Uterus (tissue), 2 donors: ENCODE measurements around the gene PLOD3.

Experiments used
- POLR2A ChIP-seq, 2 donors: fragments of 450-650 bp; IDR thresholded peaks; one replicate each; pipeline ENCODE4 v1.6.1; 2016; ENCODE audit warnings: antibody characterized with exemption in 2 of 2, mild to moderate bottlenecking in 1 of 2, moderate library complexity in 1 of 2
- TF ChIP-seq, protein P1 (sequence below), 4 experiments: fragments of 200-600 bp in 2 of 4; fragments of 450-650 bp in 2 of 4; sonication (generic) in 2 of 4; IDR thresholded peaks; one replicate each; pipeline ENCODE4 v1.5.1; 2016 to 2019; ENCODE audit warnings: antibody characterized with exemption in 4 of 4, mild to moderate bottlenecking in 2 of 4, moderate library complexity in 1 of 4

- TF ChIP-seq, protein P1, sequence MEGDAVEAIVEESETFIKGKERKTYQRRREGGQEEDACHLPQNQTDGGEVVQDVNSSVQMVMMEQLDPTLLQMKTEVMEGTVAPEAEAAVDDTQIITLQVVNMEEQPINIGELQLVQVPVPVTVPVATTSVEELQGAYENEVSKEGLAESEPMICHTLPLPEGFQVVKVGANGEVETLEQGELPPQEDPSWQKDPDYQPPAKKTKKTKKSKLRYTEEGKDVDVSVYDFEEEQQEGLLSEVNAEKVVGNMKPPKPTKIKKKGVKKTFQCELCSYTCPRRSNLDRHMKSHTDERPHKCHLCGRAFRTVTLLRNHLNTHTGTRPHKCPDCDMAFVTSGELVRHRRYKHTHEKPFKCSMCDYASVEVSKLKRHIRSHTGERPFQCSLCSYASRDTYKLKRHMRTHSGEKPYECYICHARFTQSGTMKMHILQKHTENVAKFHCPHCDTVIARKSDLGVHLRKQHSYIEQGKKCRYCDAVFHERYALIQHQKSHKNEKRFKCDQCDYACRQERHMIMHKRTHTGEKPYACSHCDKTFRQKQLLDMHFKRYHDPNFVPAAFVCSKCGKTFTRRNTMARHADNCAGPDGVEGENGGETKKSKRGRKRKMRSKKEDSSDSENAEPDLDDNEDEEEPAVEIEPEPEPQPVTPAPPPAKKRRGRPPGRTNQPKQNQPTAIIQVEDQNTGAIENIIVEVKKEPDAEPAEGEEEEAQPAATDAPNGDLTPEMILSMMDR (IDR thresholded peaks at IDR 0.05): no peak
- TF ChIP-seq POLR2A (IDR thresholded peaks at IDR 0.05): no peak
Observed at GRCh38 chr7:101174322-101174854, 43.0 kb downstream of the PLOD3 start.
